Upper lobe of right lung (tissue), 1 donor: Measurements from ENCODE around the gene TRIM63. TPM values are rescaled to one million over a fixed set of nuclear protein-coding genes. Genes with fewer than 3 reads are reported as not detected.

ENCODE experiments used
- ATAC-seq: fragments of 200-7000 bp; cut with Tn5 transposase; one replicate; pipeline ENCODE4 v1.9.1; 2020; ENCODE audit warnings: mild to moderate bottlenecking, moderate library complexity
- DNase-seq: peaks from one replicate; pipeline ENCODE4 v3.0.0-alpha.2; 2020
- H3K27ac ChIP-seq: fragments of 200-600 bp; one replicate; pipeline ENCODE4 v1.8.0; 2022
- H3K27me3 ChIP-seq: fragments of 200-600 bp; one replicate; pipeline ENCODE4 v1.8.0; 2022; ENCODE audit warnings: mild to moderate bottlenecking
- H3K36me3 ChIP-seq: fragments of 200-600 bp; one replicate; pipeline ENCODE4 v1.8.0; 2022
- H3K4me1 ChIP-seq: fragments of 200-600 bp; one replicate; pipeline ENCODE4 v1.8.0; 2022
- H3K4me3 ChIP-seq: fragments of 200-600 bp; one replicate; pipeline ENCODE4 v1.8.0; 2022; ENCODE audit warnings: mild to moderate bottlenecking
- H3K9me3 ChIP-seq: fragments of 200-600 bp; one replicate; pipeline ENCODE4 v1.8.0; 2022
- CTCF ChIP-seq: fragments of 200-600 bp; IDR thresholded peaks from one replicate; pipeline ENCODE4 v1.8.0; 2022; ENCODE audit warnings: antibody characterized with exemption
- intact Hi-C: fragments of 100-400 bp; cut with DNase I; formaldehyde crosslinking; loops from one replicate; pipeline ENCODE4 v1.11.0; 2022
- total RNA-seq: library from RNA; stranded (reverse); fragmentation: NEBNext Ultra II Directional; extraction: Animal tissue kit (Norgen Biotek cat#: 25700); gene quantifications from one replicate; pipeline ENCODE4 v1.2.1, GENCODE V29; 2021
- donor health status: DM: no; HTN: yes; CAD: no; lungs with severe emphysema.

The TRIM63 gene
- total RNA-seq, 1 donor from 2014 or later = 0.46 TPM

DNA sequence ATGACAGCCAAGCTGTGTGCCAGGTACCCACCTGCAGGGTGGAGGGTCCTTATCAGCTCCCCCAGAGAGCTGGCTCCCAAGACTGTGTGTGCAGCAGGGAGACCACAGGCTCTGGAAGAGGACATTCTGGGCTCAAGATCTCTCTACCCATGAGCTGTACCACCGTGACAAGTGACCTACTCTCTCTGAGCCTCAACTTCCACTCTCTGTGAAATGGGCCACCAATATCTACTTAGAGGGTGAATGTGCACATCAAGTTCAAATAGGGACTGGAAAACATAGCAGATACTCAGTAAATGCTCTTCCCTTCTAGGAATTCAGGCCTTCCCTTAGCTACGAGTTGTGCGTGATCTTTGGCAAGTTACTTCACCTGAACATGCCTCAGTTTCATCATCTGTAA lies 23.0 kb downstream of the TRIM63 start:
- no peaks in the 10 kb centered on the region for H3K36me3 ChIP-seq
- peaks cover 57% of the 10 kb centered on the region for H3K27me3 ChIP-seq
- intact Hi-C loops = no loop called here
- ATAC-seq = no peak
- no peak overlapping the region for H3K27ac ChIP-seq
- no peak overlapping the region for H3K4me3 ChIP-seq
- no peak for DNase-seq
- H3K9me3 ChIP-seq = no peaks in the 10 kb centered on the region
- peaks cover 6% of the 10 kb centered on the region for H3K4me1 ChIP-seq
- no peak for TF ChIP-seq CTCF

- ATAC-seq (no peak), DNase-seq (no peak)
- intact Hi-C loops = no loop called here
- Histone ChIP-seq H3K4me1 (peaks cover 6% of the 10 kb centered on the region), H3K36me3 (no peaks in the 10 kb centered on the region), H3K4me3 (no peak overlapping the region), H3K27ac (no peak overlapping the region), H3K9me3 (no peaks in the 10 kb centered on the region), H3K27me3 (peaks cover 57% of the 10 kb centered on the region)
- no peak for TF ChIP-seq CTCF
Observed at GRCh38 chr1:26043765-26044164, 23.7 kb downstream of the TRIM63 start.

DNA sequence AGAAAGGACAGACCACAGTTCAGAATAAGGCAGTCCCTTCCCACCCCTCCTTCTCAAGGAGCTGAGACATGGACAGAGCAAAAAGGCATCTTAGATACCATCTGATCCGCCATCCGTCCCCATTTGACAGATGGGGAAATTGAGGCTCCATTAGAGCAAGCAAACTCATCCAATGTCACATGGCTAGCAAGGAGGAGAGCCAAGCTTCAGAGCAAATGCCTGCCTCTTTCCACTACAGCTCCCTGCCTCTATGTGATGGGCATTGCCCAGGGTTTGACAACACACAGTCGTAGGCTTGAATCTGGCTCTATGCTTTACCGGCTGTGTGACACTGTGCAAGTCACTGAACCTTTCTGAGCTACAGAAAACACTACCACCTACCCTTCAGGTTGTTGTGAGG lies 25.5 kb downstream of the TRIM63 start:
- H3K27ac ChIP-seq = no peak overlapping the region
- H3K36me3 ChIP-seq = no peaks in the 10 kb centered on the region
- no peaks in the 10 kb centered on the region for H3K9me3 ChIP-seq
- TF ChIP-seq CTCF = no peak
- ATAC-seq (no peak), DNase-seq (no peak)
- intact Hi-C loops = no loop called here
- peaks cover 6% of the 10 kb centered on the region for H3K4me1 ChIP-seq
- H3K27me3 ChIP-seq = peaks cover 45% of the 10 kb centered on the region
- H3K4me3 ChIP-seq = no peak overlapping the region

GRCh38 chr1:26041401-26041800 lies 26.0 kb downstream of the TRIM63 start:
- Histone ChIP-seq H3K27ac (no peak overlapping the region), H3K4me3 (no peak overlapping the region), H3K9me3 (no peaks in the 10 kb centered on the region), H3K4me1 (peaks cover 6% of the 10 kb centered on the region), H3K27me3 (peaks cover 39% of the 10 kb centered on the region), H3K36me3 (no peaks in the 10 kb centered on the region)
- intact Hi-C loops = no loop called here
- TF ChIP-seq CTCF = no peak
- DNase-seq = no peak
- ATAC-seq = no peak

DNA sequence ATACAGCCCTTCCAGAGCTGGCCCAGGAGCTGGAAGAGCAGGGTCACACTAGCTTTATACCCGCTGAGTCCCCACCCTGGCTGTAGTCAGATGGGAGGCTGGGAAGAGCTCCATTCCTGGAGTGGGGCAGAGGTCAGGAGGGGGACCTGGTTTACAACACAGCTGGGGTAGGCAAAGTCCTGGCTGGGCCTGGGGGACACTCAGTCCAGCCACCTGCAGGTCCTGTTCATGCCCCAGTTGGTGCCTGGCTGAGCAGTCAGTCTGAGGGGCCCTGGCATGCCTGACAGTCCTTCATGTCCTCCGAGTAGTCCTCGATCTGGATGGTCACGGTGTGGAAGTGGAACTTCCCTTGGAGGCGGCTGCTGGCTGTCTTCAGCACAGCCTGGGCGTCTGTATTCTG lies 28.5 kb downstream of the TRIM63 start:
- no peaks in the 10 kb centered on the region for H3K9me3 ChIP-seq
- intact Hi-C loops = no loop called here
- ATAC-seq (no peak), DNase-seq (no peak)
- no peak for TF ChIP-seq CTCF
- H3K27ac ChIP-seq = no peak overlapping the region
- H3K36me3 ChIP-seq = no peaks in the 10 kb centered on the region
- peaks cover 8% of the 10 kb centered on the region for H3K4me1 ChIP-seq
- H3K4me3 ChIP-seq = no peak overlapping the region
- H3K27me3 ChIP-seq = peaks cover 14% of the 10 kb centered on the region

DNA sequence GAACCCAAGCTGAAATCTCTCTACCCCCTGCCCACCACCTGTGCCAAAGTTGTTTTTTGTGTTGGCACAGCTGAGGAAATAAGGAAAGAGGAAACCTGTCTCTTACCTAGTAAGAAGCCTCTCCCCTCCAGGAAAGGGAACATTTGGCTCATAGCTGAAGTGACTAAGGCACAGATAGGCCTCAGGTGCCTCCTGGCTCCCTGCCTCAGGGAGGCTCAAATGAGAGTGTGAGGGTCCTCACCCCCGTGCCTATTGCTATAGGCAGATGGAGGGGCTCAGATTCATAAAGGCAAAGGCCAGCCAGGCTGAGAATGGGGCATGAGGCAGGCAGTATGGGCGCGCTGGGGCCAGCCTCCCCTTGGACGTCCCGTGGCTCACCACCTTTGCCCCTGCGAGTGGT lies 29.0 kb downstream of the TRIM63 start:
- ATAC-seq (no peak), DNase-seq (no peak)
- Histone ChIP-seq H3K27me3 (peaks cover 13% of the 10 kb centered on the region), H3K9me3 (no peaks in the 10 kb centered on the region), H3K36me3 (no peaks in the 10 kb centered on the region), H3K4me1 (peaks cover 8% of the 10 kb centered on the region), H3K27ac (no peak overlapping the region), H3K4me3 (no peak overlapping the region)
- intact Hi-C loops = no loop called here
- no peak for TF ChIP-seq CTCF
